NCI-H2171 (cell line): ENCODE results near the gene DMRTC2.

Experiments
- DNase-seq: peaks from one replicate; lab custom pipeline; 2025; lab: John Stamatoyannopoulos, UW

The DMRTC2 gene

DNA sequence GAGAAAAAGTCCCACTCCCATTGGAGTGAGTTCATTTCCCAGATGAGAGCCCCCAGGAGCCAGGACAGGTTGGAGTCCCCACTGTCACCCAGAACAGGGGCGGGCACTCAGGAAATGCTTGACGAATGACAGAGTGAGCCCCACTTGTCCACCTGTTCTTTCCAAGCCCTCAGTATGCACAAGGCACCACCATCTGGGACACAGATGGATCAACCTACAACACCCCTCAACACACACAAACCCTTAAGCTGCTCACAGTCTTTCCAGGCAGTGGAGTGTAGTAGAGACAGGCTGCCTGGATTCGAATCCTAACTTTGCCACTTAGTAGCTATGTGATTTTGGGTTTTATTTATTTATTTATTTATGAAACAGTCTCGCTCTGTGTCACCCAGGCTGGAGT lies 46.1 kb downstream of the DMRTC2 start:
- DNase-seq, result no peak

GRCh38 chr19:41892173-41892902 lies 47.5 kb downstream of the DMRTC2 start:
- DNase-seq, result no peak

- DNase-seq, result no peak
Observed at GRCh38 chr19:41893899-41894298, 49.1 kb downstream of the DMRTC2 start.

DNA sequence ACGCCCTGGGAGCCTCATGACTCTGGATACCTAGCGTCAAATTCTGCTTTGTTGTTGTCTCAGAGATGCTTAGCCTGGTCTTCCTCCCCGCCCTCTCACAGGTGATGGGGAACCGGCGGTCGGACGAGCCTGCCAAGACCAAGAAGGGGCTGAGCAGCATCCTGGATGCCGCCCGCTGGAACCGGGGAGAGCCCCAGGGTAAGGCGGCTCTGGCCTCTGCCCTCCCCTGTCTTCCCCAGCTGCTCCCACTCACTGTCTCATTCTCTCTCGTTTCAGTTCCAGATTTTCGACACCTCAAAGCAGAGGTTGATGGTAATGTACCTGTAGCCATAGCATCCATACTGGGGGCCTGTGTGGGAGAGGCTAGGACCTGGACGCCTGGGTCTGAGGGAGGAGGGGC lies 49.5 kb downstream of the DMRTC2 start:
- no peak for DNase-seq

- no peak for DNase-seq
Observed at GRCh38 chr19:41895745-41896580, 51.1 kb downstream of the DMRTC2 start.

GRCh38 chr19:41896581-41896942 lies 51.7 kb downstream of the DMRTC2 start:
- no peak for DNase-seq

DNA sequence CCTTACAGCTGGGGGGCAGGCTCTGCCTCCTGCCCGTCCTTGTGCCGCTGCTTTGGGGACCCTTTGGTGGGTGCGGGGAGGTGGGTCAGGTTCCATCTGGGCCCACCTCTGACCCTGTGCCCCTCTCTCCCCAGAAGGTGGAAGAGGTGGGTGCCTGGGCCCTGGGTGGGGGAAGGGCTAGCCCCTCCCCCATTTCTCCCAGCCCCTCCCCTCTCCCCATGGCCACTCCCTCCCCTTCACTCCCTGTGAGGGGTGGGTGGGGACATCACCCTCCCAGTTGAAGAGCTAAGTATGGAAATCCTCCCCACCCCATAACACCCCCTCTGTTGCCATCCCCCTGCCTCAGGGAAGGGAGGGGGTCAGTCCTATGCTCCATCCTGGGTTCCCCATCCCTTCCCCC lies 52.3 kb downstream of the DMRTC2 start:
- DNase-seq, result no peak

GRCh38 chr19:41897820-41898219 lies 53.0 kb downstream of the DMRTC2 start:
- no peak for DNase-seq

DNA sequence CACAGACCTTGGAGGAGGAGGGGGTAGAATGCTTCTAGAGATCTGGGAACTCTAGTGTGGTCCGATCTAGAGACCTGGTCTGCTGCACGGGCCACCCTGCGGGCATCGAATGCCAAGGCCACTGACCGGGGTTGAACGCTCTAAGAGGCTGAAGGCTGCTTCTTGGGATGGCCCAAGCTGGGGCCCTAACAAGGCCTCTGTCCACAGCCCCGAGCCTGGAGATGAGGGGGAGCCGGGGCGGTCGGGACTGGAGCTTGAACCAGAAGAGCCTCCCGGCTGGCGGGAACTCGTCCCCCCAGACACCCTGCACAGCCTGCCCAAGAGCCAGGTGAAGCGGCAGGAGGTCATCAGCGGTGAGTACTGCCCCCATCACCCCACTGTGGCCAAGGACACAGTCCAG lies 53.4 kb downstream of the DMRTC2 start:
- no peak for DNase-seq
